Measurements from ENCODE around the gene SLC18A3. TPM values are rescaled to one million over a fixed set of nuclear protein-coding genes. Genes with fewer than 3 reads are reported as not detected.

SLC18A3 gene
- total RNA-seq, 1 experiment from 2014 or later: not detected

DNA sequence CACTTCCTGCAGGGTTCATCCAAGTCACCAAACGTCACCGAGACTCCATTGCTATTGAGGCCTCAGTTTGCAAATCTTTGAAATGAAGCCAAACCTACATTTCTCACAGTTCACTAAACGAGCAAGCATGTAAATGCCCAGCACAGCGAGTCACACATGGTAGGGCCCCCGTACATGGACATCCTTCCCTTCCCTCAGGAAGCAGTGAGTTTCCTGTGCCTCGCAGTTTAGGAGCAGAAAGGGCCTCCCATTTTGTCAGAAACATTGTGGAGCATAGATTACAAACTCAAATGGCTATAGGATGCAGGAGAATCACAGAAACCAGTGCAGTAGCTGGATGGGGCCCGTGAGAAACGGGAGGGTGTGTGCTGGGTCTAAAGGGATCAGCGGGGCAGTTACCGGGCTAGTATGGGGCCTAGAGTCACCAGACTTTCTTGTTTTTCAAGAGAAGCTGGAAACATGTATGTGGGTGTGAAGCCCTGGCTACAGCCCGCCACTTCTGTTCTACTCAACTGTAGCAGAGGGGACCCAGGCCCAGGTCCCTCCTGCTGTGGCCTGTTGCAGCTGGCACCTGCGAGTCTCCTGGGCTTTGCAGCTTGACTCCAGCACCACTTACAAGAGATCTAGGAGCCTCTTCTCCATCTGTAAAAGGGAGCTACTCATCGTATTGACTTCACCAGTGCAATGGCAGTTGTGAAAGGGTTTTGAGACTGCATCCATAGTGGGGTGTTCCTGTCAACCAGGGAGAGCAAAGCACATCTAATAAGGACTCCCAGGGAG is 14.2 kb upstream of the SLC18A3 start:
- intact Hi-C loops (cut with micrococcal nuclease; ENCODE audit: unreplicated experiment) (loop anchor here (10.0 kb wide), 1 partner anchor 319 kb away; no protein-coding TSS in a partner anchor), in situ Hi-C loops (cut with HindIII; ENCODE audit: low pct_unique_long_range_greater_than_20kb, low sequenced_read_pairs) (no loop called here)
- ChIA-PET CTCF (interaction anchor here (1.3 kb wide), 1 partner anchor 11 kb away, joined by 3 read pairs; no protein-coding TSS in a partner anchor), POLR2A (no interaction called here)
- peaks cover 2% of the 10 kb centered on the region; the same call in 1 of the 2 replicates for H3K27me3 ChIP-seq (ENCODE audit: control insufficient read depth, insufficient read depth, low read length)
- no peak for ATAC-seq
- H3K9me3 ChIP-seq (ENCODE audit: control insufficient read depth, insufficient read depth, low read depth, low read length): no peaks in the 10 kb centered on the region
- H3K36me3 ChIP-seq (ENCODE audit: control insufficient read depth, insufficient read depth, low read length): no peaks in the 10 kb centered on the region
- no peak overlapping the region for H3K4me3 ChIP-seq (ENCODE audit: low read depth in 2 of 2, low read length in 2 of 2)
- DNase-seq (ENCODE audit: low read depth, low spot score): no peak
- H3K4me1 ChIP-seq (ENCODE audit: control insufficient read depth, insufficient read depth, low read length): peaks cover 2% of the 10 kb centered on the region; the same call in 1 of the 2 replicates
- H3K27ac ChIP-seq (ENCODE audit: low read length): no peak overlapping the region
- BruUV-seq (replicated peaks): no TSS peak
- TF ChIP-seq POLR2AphosphoS5 (IDR thresholded peaks at IDR 0.05; ENCODE audit: low read depth, low read length) (no peak), SIN3A (IDR thresholded peaks at IDR 0.05; ENCODE audit: borderline replicate concordance, insufficient read depth, low read depth, low read length) (no peak), TCF7L2 (IDR thresholded peaks at IDR 0.05; ENCODE audit: low read depth, low read length) (no peak), CTCF (IDR thresholded peaks at IDR 0.05) (no peak), REST (IDR thresholded peaks at IDR 0.05; ENCODE audit: insufficient read depth in 1 of 2, low read depth in 2 of 2, low read length in 1 of 2) (no peak)

GRCh38 chr10:49596493-49596809 is 13.7 kb upstream of the SLC18A3 start:
- intact Hi-C loops (cut with micrococcal nuclease; ENCODE audit: unreplicated experiment): loop anchor here (10.0 kb wide), 1 partner anchor 318 kb away; no protein-coding TSS in a partner anchor
- Histone ChIP-seq H3K36me3 (ENCODE audit: control insufficient read depth, insufficient read depth, low read length) (no peaks in the 10 kb centered on the region), H3K9me3 (ENCODE audit: control insufficient read depth, insufficient read depth, low read depth, low read length) (no peaks in the 10 kb centered on the region), H3K27ac (ENCODE audit: low read length) (no peak overlapping the region), H3K4me1 (ENCODE audit: control insufficient read depth, insufficient read depth, low read length) (peaks cover 2% of the 10 kb centered on the region; the same call in 1 of the 2 replicates), H3K27me3 (ENCODE audit: control insufficient read depth, insufficient read depth, low read length) (peaks cover 2% of the 10 kb centered on the region; the same call in 1 of the 2 replicates), H3K4me3 (ENCODE audit: low read depth in 2 of 2, low read length in 2 of 2) (no peak overlapping the region)
- POLR2A ChIA-PET: no interaction called here
- in situ Hi-C loops (cut with HindIII; ENCODE audit: low pct_unique_long_range_greater_than_20kb, low sequenced_read_pairs): no loop called here
- no TSS peak for BruUV-seq (replicated peaks)
- DNase-seq (ENCODE audit: low read depth, low spot score) (no peak), ATAC-seq (no peak)
- CTCF ChIA-PET: interaction anchor here (1.3 kb wide), 1 partner anchor 10 kb away, joined by 3 read pairs; no protein-coding TSS in a partner anchor
- no peak for TF ChIP-seq TCF7L2 (IDR thresholded peaks at IDR 0.05; ENCODE audit: low read depth, low read length)
- TF ChIP-seq REST (IDR thresholded peaks at IDR 0.05; ENCODE audit: insufficient read depth in 1 of 2, low read depth in 2 of 2, low read length in 1 of 2): no peak
- no peak for TF ChIP-seq POLR2AphosphoS5 (IDR thresholded peaks at IDR 0.05; ENCODE audit: low read depth, low read length)
- TF ChIP-seq SIN3A (IDR thresholded peaks at IDR 0.05; ENCODE audit: borderline replicate concordance, insufficient read depth, low read depth, low read length): no peak
- no peak for TF ChIP-seq CTCF (IDR thresholded peaks at IDR 0.05)
